Colonic mucosa (tissue), 4 donors: Measurements from ENCODE around the gene ATP2A3. TPM values are rescaled to one million over a fixed set of nuclear protein-coding genes. Genes with fewer than 3 reads are reported as not detected.
"Not testable (repeated sequence)": the region's sequence is repeated elsewhere in the genome, so short reads cannot be mapped to it uniquely, and the experiment has no call there.

ENCODE experiments used
- DNase-seq: peaks from one replicate; pipeline ENCODE4 v3.0.0-alpha.2; 2020
- H3K27ac ChIP-seq: fragments of 200-600 bp; one replicate; pipeline ENCODE4 v1.8.0; 2021
- H3K27me3 ChIP-seq: fragments of 200-600 bp; one replicate; pipeline ENCODE4 v1.8.0; 2021
- H3K36me3 ChIP-seq: fragments of 200-600 bp; one replicate; pipeline ENCODE4 v1.8.0; 2021
- H3K4me1 ChIP-seq: fragments of 200-600 bp; one replicate; pipeline ENCODE4 v1.8.0; 2021; ENCODE audit warnings: mild to moderate bottlenecking
- H3K4me3 ChIP-seq: fragments of 200-600 bp; one replicate; pipeline ENCODE4 v1.8.0; 2021
- H3K9ac ChIP-seq, 2 donors: one replicate each; pipeline ENCODE4 v1.7.0; 2013; ENCODE audit warnings: control low read depth in 2 of 2, low read depth in 2 of 2, low read length in 2 of 2
- H3K9me3 ChIP-seq: fragments of 200-600 bp; one replicate; pipeline ENCODE4 v1.8.0; 2021
- intact Hi-C: fragments of 100-400 bp; cut with DNase I; formaldehyde crosslinking; loops from one replicate; pipeline ENCODE4 v1.14.1; 2022
- total RNA-seq, 2 donors: library from RNA; stranded (reverse); fragmentation: NEBNext Ultra II Directional in 1 of 2; extraction: Animal tissue kit (Norgen Biotek cat#: 25700) in 1 of 2; gene quantifications; one replicate each; pipeline ENCODE4 v1.2.1, GENCODE V29; 2021
- TF ChIP-seq, protein P1 (sequence below): fragments of 200-600 bp; IDR thresholded peaks from one replicate; pipeline ENCODE4 v1.8.0; 2022; ENCODE audit warnings: antibody characterized with exemption, mild to moderate bottlenecking
- donor health status: healthy.
- donor health status: DM: no; HTN: no; CAD: no.
- donor health status: DM: no; HTN: no; CAD: no.

ATP2A3 gene
- total RNA-seq, 2 donors from 2014 or later: 197 to 308 TPM

GRCh38 chr17:3995067-3995466 lies 30.8 kb upstream of the ATP2A3 start:
- TF ChIP-seq, protein P1, sequence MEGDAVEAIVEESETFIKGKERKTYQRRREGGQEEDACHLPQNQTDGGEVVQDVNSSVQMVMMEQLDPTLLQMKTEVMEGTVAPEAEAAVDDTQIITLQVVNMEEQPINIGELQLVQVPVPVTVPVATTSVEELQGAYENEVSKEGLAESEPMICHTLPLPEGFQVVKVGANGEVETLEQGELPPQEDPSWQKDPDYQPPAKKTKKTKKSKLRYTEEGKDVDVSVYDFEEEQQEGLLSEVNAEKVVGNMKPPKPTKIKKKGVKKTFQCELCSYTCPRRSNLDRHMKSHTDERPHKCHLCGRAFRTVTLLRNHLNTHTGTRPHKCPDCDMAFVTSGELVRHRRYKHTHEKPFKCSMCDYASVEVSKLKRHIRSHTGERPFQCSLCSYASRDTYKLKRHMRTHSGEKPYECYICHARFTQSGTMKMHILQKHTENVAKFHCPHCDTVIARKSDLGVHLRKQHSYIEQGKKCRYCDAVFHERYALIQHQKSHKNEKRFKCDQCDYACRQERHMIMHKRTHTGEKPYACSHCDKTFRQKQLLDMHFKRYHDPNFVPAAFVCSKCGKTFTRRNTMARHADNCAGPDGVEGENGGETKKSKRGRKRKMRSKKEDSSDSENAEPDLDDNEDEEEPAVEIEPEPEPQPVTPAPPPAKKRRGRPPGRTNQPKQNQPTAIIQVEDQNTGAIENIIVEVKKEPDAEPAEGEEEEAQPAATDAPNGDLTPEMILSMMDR: no peak
- Histone ChIP-seq H3K9me3 (no peaks in the 10 kb centered on the region), H3K4me1 (no peaks in the 10 kb centered on the region), H3K27me3 (no peaks in the 10 kb centered on the region), H3K36me3 (no peaks in the 10 kb centered on the region), H3K27ac (no peak overlapping the region), H3K4me3 (no peak overlapping the region), H3K9ac (no peak overlapping the region)
- DNase-seq: no peak
- intact Hi-C loops: no loop called here

- TF ChIP-seq, protein P1: no peak
- no peak overlapping the region for H3K4me3 ChIP-seq
- intact Hi-C loops: no loop called here
- no peaks in the 10 kb centered on the region for H3K27me3 ChIP-seq
- no peak for DNase-seq
- no peaks in the 10 kb centered on the region for H3K36me3 ChIP-seq
- no peak overlapping the region for H3K9ac ChIP-seq
- no peak overlapping the region for H3K27ac ChIP-seq
- H3K9me3 ChIP-seq: no peaks in the 10 kb centered on the region
- no peaks in the 10 kb centered on the region for H3K4me1 ChIP-seq
Measured at GRCh38 chr17:3994221-3994576, 30.0 kb upstream of the ATP2A3 start.

DNA sequence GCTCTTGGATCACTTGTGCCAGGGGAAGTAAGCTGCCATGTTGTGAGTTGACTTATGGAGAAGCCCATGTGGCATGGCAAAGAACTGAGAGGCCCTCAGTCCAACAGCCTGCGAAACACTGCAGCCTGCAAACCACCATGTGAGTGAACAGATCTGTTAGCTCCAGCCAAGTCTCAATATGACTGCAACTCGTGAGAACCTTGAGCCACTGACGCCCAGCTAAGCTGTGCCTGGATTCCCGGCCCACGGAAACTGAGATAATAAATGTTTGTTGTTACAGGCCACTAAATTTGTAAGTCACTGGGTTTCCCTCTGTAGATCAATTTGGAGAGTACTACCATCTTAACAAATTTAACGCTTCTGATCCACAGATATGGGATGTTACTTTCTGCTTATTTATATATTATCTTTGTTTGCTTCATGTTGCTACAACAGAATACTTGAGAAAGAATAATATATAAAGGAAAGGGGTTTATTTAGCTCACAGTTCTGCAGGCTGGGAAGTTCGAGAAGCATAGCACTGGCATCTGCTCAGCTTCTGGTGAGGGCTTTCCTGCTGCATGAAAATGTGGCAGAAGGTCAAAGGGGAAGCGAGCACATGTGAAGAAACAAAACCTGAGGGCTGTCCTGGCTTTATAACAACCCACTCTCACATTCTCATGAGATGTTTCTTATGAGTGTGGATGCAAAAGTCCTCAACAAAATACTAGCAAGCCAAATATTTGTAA lies 29.4 kb upstream of the ATP2A3 start:
- H3K4me3 ChIP-seq: no peak overlapping the region
- TF ChIP-seq, protein P1: no peak
- no peaks in the 10 kb centered on the region for H3K36me3 ChIP-seq
- H3K9me3 ChIP-seq: no peaks in the 10 kb centered on the region
- no peaks in the 10 kb centered on the region for H3K27me3 ChIP-seq
- no peaks in the 10 kb centered on the region for H3K4me1 ChIP-seq
- intact Hi-C loops: no loop called here
- no peak overlapping the region for H3K9ac ChIP-seq
- DNase-seq: no peak
- H3K27ac ChIP-seq: no peak overlapping the region

- intact Hi-C loops: no loop called here
- H3K4me3 ChIP-seq: no peak overlapping the region
- H3K27me3 ChIP-seq: no peaks in the 10 kb centered on the region
- no peaks in the 10 kb centered on the region for H3K9me3 ChIP-seq
- TF ChIP-seq, protein P1: no peak
- no peaks in the 10 kb centered on the region for H3K36me3 ChIP-seq
- no peak for DNase-seq
- no peaks in the 10 kb centered on the region for H3K4me1 ChIP-seq
- H3K27ac ChIP-seq: no peak overlapping the region
- no peak overlapping the region for H3K9ac ChIP-seq
Measured at GRCh38 chr17:3992370-3992769, 28.1 kb upstream of the ATP2A3 start.

- H3K9ac ChIP-seq, H3K4me1 ChIP-seq, H3K9me3 ChIP-seq, H3K27me3 ChIP-seq, intact Hi-C loops, H3K27ac ChIP-seq, DNase-seq, H3K36me3 ChIP-seq, H3K4me3 ChIP-seq: not testable (repeated sequence)
Measured at GRCh38 chr17:3991699-3992098, 27.5 kb upstream of the ATP2A3 start.

GRCh38 chr17:3990386-3991127 lies 26.3 kb upstream of the ATP2A3 start:
- no peaks in the 10 kb centered on the region for H3K4me1 ChIP-seq
- H3K9me3 ChIP-seq: no peaks in the 10 kb centered on the region
- H3K36me3 ChIP-seq: no peaks in the 10 kb centered on the region
- intact Hi-C loops: no loop called here
- DNase-seq: no peak
- H3K4me3 ChIP-seq: no peak overlapping the region
- H3K9ac ChIP-seq: no peak overlapping the region
- H3K27ac ChIP-seq: no peak overlapping the region
- H3K27me3 ChIP-seq: no peaks in the 10 kb centered on the region
- TF ChIP-seq, protein P1: no peak
